ENCODE data around the gene ATG7. TPM values are rescaled to one million over a fixed set of nuclear protein-coding genes. Genes with fewer than 3 reads are reported as not detected.
"Not testable (repeated sequence)": the region's sequence is repeated elsewhere in the genome, so short reads cannot be mapped to it uniquely, and the experiment has no call there.

The ATG7 gene
- total RNA-seq, 2 experiments from 2014 or later: 25.9 to 27.0 TPM

DNA sequence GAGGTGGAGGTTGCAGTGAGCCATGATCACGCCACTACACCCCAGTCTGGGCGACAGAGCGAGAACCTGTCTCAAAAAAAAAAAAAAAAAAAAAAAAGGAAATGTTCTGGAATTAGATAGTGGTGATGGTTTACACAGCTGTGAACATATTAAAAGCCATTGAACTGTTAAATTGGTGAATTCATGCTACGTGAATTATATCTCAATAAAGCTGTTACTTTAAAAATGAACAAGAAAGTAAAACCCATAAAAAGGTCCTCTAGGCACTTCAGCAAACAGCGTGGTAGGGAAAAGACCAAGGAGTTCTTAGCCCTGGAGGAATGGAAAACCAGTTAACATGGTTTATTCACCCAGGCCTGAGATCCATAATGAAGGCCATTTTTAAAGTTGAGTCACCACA, 180.1 kb downstream of the ATG7 start:
- Mint-ChIP-seq H3K36me3 (ENCODE audit: low read depth) (peaks cover 4% of the 10 kb centered on the region), H3K27ac (no peak overlapping the region), H3K9me3 (no peaks in the 10 kb centered on the region), H3K4me1 (ENCODE audit: low read depth) (no peaks in the 10 kb centered on the region), H3K4me3 (no peak overlapping the region), H3K27me3 (ENCODE audit: low read depth) (no peaks in the 10 kb centered on the region)
- DNase-seq: no peak
- CTCF ChIA-PET: no interaction called here
- intact Hi-C loops (cut with micrococcal nuclease): no loop called here

DNA sequence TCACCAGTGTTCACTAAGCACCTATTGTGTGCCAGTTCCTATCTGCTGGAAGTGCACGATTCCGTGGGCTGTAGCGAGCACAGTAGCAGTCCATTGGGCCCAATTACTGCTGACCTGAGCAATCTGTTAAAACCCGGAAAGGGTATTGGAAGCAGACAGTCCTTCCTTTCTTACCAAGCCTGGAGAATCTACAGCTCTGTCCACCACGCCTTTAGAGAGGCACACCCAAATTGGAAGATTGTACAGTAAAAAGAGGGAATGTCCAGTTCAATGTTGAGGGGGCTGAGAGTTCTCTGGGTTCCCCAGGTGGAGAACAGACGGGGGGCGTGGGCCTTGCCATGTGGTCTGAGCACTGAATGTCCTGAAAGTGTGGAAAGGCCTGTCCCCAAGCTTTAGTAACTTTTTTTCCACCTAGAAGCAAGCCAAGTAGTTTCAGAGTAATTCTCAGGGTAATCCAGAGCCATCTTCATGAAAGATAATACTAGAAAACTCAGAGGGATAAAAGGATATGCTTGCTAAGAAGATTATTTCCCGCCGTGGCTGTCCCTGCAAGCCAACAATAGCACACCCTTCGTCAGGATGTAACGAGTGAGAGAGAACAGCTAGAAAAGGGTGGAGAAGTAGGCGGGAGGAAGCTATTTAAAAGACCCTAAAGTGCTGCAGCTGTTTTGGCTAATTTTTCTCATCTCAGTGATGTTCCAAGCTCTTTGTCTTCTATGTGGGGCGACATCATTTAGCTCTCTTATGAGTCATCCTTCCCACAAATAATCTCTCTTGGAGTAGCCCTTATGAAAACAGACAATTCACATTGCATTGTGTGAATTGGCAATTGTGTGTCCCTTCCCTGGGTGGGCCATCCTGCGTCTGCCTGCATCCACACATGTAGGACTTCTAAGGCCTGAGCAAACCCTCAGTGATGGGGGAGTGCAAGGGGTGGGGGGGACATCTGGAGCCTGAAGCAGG, 181.0 kb downstream of the ATG7 start:
- no peaks in the 10 kb centered on the region for H3K4me1 Mint-ChIP-seq (ENCODE audit: low read depth)
- no peak overlapping the region for H3K4me3 Mint-ChIP-seq
- CTCF ChIA-PET: interaction anchor here (0.6 kb wide), 1 partner anchor 14 kb away, joined by 3 read pairs; no protein-coding TSS in a partner anchor
- H3K36me3 Mint-ChIP-seq (ENCODE audit: low read depth): peaks cover 4% of the 10 kb centered on the region
- intact Hi-C loops (cut with micrococcal nuclease): no loop called here
- no peak overlapping the region for H3K27ac Mint-ChIP-seq
- no peaks in the 10 kb centered on the region for H3K27me3 Mint-ChIP-seq (ENCODE audit: low read depth)
- DNase-seq: no peak
- no peaks in the 10 kb centered on the region for H3K9me3 Mint-ChIP-seq

DNA sequence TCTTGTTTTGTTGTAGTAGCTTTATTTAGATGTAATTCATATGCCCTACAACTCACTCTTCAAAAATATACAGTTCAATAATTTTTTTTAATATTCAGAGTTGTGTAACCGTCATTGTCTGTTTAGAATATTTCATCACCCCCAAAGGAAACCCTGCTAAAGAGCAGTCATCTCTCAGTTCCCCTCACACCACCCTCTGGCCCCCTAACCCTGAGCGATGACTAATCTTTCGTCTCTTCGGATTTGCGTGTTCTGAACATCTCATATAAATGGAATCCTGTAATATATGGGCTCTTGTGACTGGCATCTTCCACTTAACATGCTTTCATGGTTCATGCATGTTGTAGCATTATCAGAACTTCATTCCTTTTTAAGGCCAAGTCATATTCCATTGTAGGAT, 183.8 kb downstream of the ATG7 start:
- intact Hi-C loops (cut with micrococcal nuclease): no loop called here
- no peaks in the 10 kb centered on the region for H3K4me1 Mint-ChIP-seq (ENCODE audit: low read depth)
- H3K27me3 Mint-ChIP-seq (ENCODE audit: low read depth): no peaks in the 10 kb centered on the region
- H3K36me3 Mint-ChIP-seq (ENCODE audit: low read depth): peaks cover 4% of the 10 kb centered on the region
- H3K4me3 Mint-ChIP-seq: no peak overlapping the region
- no peak for DNase-seq
- H3K9me3 Mint-ChIP-seq: no peaks in the 10 kb centered on the region
- H3K27ac Mint-ChIP-seq: no peak overlapping the region
- CTCF ChIA-PET: no interaction called here

DNA sequence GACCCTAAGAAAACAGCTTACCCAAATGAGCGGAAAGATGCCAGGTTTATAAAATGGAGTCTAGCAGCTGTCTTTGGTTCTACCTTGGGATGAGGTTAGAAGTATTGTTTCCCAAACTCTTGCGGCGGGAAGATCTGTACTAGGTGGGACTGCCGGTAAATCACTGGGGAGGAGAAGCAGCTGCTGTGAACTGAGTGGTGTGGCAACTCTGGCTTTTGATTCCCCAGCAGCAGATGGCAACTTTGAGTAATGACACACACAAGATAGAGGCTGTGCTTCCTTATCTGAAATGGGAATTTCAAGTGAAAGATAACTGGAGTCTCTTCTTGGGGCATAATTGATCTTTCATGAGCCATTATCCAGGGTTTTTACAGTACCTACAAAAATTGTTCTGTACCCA, 184.9 kb downstream of the ATG7 start:
- peaks cover 2% of the 10 kb centered on the region for H3K36me3 Mint-ChIP-seq (ENCODE audit: low read depth)
- intact Hi-C loops (cut with micrococcal nuclease): no loop called here
- no peaks in the 10 kb centered on the region for H3K9me3 Mint-ChIP-seq
- no peak for DNase-seq
- H3K4me3 Mint-ChIP-seq: no peak overlapping the region
- H3K27me3 Mint-ChIP-seq (ENCODE audit: low read depth): no peaks in the 10 kb centered on the region
- H3K27ac Mint-ChIP-seq: no peak overlapping the region
- H3K4me1 Mint-ChIP-seq (ENCODE audit: low read depth): no peaks in the 10 kb centered on the region
- CTCF ChIA-PET: interaction anchor here (0.5 kb wide), 1 partner anchor 506 kb away, joined by 3 read pairs; no protein-coding TSS in a partner anchor

DNA sequence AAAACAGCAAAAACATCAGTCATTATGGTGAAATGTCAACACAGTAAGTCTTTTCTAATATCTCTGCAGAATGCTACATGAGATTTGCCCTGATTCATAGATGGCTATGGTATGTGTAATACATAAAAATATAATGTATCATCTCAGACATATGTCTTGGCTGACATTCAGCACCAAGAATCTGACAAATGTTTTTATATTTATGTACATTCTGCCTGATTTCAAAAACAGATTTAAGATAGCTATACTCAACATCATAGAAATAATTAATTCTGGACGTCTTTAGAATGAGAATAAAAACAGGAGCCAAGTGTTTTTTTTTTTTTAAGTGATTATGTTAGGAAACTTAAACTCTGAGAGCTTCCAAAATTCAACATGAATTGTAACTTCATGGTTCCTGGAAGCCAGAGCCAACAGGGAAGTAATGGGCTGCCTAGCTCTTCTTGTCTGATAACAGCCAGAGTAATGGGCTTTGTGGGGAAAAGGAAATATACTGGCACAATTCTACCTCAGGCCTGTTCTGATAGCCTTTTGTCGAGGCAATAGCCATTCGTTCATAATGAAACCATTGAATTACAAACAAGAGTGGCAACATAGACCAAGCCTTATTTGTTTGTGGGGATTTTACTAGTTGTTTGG, 187.1 kb downstream of the ATG7 start:
- Mint-ChIP-seq H3K27ac (no peak overlapping the region), H3K27me3 (ENCODE audit: low read depth) (no peaks in the 10 kb centered on the region), H3K4me1 (ENCODE audit: low read depth) (no peaks in the 10 kb centered on the region), H3K9me3 (no peaks in the 10 kb centered on the region), H3K4me3 (no peak overlapping the region), H3K36me3 (ENCODE audit: low read depth) (peaks cover 2% of the 10 kb centered on the region)
- intact Hi-C loops (cut with micrococcal nuclease): no loop called here
- CTCF ChIA-PET: interaction anchor here (0.6 kb wide), 2 partner anchors 124 to 361 kb away, joined by 3 to 7 read pairs; no protein-coding TSS in a partner anchor
- no peak for DNase-seq

DNA sequence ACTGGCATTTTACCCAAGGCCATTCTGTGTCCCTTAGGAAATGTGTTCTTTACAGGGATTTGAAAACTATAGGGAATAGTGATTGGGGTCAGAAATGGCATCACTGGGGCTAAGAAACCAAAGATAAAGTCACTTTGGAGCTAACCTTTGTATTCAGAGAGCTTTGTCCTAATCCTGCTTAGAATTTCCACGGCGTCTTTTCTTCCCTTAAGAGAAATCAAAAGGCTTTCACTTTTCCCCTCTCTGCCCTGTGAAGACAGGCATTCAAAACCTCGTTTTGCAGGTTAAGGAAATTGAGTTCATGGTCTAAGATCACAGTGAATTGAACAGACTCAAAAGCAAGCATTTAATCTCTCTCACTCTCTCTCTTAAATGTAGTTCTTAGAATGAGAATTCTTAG, 189.0 kb downstream of the ATG7 start:
- intact Hi-C loops (cut with micrococcal nuclease): no loop called here
- DNase-seq: no peak
- no peak overlapping the region for H3K4me3 Mint-ChIP-seq
- H3K4me1 Mint-ChIP-seq (ENCODE audit: low read depth): no peaks in the 10 kb centered on the region
- H3K27me3 Mint-ChIP-seq (ENCODE audit: low read depth): no peaks in the 10 kb centered on the region
- H3K27ac Mint-ChIP-seq: no peak overlapping the region
- no peaks in the 10 kb centered on the region for H3K9me3 Mint-ChIP-seq
- H3K36me3 Mint-ChIP-seq (ENCODE audit: low read depth): no peaks in the 10 kb centered on the region
- CTCF ChIA-PET: no interaction called here

DNA sequence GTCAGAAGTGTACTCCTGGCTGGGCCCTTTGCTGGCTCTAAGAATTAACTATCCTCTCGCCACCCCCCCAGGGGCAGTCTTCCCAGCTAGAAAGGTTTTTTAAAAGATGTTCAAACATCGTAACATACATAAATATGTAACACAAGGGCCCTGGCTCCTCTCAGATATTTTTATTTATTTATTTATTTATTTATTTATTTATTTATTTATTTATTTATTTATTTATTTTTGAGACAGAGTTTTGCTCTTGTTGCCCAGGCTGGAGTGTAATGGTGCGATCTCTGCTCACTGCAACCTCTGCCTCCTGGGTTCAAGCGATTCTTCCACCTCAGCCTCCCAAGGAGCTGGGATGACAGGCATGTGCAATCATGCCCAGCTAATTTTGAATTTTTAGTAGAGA, 190.5 kb downstream of the ATG7 start:
- H3K27ac Mint-ChIP-seq; CTCF ChIA-PET; intact Hi-C loops (cut with micrococcal nuclease); H3K27me3 Mint-ChIP-seq (ENCODE audit: low read depth); H3K36me3 Mint-ChIP-seq (ENCODE audit: low read depth); H3K4me1 Mint-ChIP-seq (ENCODE audit: low read depth); DNase-seq; H3K9me3 Mint-ChIP-seq; H3K4me3 Mint-ChIP-seq: not testable (repeated sequence)

DNA sequence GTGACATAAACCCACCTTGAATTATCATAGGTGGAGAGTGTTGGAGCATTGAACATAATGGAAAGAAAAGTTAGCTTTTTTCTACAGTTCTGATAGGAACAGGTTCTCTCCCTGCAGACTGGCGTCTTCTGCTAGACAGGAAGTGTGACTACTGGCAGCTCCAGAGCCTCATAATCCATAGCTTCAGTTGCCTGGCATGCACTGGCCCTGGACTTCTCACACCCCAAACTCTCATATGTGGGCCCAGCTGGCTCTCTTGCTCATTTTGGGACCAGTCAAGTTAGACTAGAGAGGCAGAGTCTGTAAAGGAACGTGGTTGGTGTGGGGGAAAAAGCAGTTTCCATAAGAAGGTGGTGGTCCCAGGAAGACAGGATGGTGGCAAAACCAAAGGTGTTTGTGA, 191.4 kb downstream of the ATG7 start:
- no peak for DNase-seq
- Mint-ChIP-seq H3K27ac (no peak overlapping the region), H3K9me3 (no peaks in the 10 kb centered on the region), H3K36me3 (ENCODE audit: low read depth) (peaks cover 8% of the 10 kb centered on the region), H3K4me1 (ENCODE audit: low read depth) (no peaks in the 10 kb centered on the region), H3K4me3 (no peak overlapping the region), H3K27me3 (ENCODE audit: low read depth) (no peaks in the 10 kb centered on the region)
- CTCF ChIA-PET: no interaction called here
- intact Hi-C loops (cut with micrococcal nuclease): no loop called here

DNA sequence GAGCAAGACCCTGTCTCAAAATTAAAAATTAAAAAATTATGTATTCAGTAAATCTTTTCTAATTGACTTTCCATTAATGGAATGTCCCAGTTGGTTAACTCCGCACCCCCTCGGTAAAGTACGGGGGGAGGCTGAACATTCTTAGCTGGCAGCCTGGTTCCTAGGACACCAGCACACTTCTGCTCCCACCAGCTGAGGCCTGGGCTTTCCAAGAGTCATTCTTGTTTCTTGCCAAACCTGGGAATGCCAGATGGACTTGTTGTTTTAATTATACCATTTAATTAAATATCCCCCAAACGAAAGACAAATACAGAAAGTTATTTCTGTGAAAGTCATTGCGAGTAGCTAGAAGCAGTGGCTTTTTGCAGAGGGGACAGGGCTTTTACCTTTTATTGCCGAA, 192.2 kb downstream of the ATG7 start:
- Mint-ChIP-seq H3K4me3 (no peak overlapping the region), H3K9me3 (no peaks in the 10 kb centered on the region), H3K27ac (no peak overlapping the region), H3K36me3 (ENCODE audit: low read depth) (peaks cover 9% of the 10 kb centered on the region), H3K4me1 (ENCODE audit: low read depth) (no peaks in the 10 kb centered on the region), H3K27me3 (ENCODE audit: low read depth) (no peaks in the 10 kb centered on the region)
- intact Hi-C loops (cut with micrococcal nuclease): no loop called here
- CTCF ChIA-PET: no interaction called here
- DNase-seq: no peak

DNA sequence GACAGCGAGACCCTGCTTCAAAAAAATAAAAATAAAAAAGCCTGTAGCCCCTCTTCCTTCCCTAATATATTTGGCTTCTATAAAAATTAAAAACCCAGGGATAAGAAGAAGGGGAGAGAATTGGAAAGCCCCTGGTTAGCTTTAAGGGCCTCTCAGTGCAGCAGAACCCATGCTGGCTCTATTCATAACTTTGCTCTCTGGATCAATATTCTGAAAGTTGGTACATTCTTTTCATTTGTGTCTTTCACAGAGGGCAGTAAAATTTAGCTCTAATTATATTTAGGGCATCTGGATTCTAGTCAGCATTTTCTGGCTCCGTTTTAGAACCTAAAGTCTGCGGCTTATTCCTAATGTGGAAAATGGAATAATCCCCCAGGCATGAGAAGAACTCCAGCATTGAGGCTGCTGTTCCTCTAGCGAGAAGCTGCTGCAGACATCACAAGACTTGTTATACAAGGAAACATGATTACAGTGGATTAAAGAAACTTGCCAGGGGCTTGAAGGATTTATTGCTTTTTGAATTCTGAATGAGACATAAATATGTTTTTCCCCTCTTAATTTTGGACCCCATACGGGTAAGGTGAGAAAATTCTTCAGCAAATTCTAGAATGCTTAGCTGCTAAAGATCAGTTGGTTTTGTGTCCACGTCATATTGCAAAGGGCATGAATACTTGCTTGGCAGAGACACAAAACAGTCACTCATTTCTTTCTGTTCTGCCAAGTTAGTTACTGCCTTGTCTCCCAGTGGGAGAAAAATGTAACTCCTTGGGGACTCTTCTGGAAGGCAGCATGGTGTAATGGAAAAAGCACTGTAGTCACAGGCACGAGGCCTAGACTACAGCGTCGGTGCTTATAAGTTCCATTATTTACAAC, 193.8 kb downstream of the ATG7 start:
- intact Hi-C loops (cut with micrococcal nuclease): no loop called here
- no peak for DNase-seq
- peaks cover 10% of the 10 kb centered on the region for H3K36me3 Mint-ChIP-seq (ENCODE audit: low read depth)
- no peaks in the 10 kb centered on the region for H3K9me3 Mint-ChIP-seq
- H3K4me1 Mint-ChIP-seq (ENCODE audit: low read depth): no peaks in the 10 kb centered on the region
- no peak overlapping the region for H3K4me3 Mint-ChIP-seq
- CTCF ChIA-PET: no interaction called here
- H3K27me3 Mint-ChIP-seq (ENCODE audit: low read depth): no peaks in the 10 kb centered on the region
- H3K27ac Mint-ChIP-seq: no peak overlapping the region

DNA sequence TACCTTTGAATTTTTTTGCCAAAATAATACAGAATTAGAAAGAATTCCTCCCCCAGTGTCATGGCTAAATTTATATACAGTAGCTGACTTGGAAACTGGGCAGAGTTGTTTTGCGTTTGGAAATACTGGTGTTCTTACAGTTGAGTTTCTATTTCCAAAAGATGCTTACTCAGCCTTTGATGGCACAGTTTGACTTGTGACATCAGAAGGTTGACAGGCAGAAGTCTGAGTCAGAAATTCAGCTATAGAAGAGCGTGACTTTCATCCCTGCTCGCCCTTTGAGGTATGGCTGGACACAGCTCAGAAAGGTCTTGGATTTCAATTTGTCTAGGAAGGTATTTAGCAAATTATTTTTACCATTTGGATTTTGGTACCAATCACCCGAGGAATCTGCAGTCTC, 195.7 kb downstream of the ATG7 start:
- H3K27me3 Mint-ChIP-seq (ENCODE audit: low read depth): no peaks in the 10 kb centered on the region
- H3K4me1 Mint-ChIP-seq (ENCODE audit: low read depth): no peaks in the 10 kb centered on the region
- CTCF ChIA-PET: no interaction called here
- no peaks in the 10 kb centered on the region for H3K9me3 Mint-ChIP-seq
- no peak overlapping the region for H3K4me3 Mint-ChIP-seq
- intact Hi-C loops (cut with micrococcal nuclease): no loop called here
- H3K36me3 Mint-ChIP-seq (ENCODE audit: low read depth): peaks cover 10% of the 10 kb centered on the region
- H3K27ac Mint-ChIP-seq: no peak overlapping the region
- DNase-seq: no peak

DNA sequence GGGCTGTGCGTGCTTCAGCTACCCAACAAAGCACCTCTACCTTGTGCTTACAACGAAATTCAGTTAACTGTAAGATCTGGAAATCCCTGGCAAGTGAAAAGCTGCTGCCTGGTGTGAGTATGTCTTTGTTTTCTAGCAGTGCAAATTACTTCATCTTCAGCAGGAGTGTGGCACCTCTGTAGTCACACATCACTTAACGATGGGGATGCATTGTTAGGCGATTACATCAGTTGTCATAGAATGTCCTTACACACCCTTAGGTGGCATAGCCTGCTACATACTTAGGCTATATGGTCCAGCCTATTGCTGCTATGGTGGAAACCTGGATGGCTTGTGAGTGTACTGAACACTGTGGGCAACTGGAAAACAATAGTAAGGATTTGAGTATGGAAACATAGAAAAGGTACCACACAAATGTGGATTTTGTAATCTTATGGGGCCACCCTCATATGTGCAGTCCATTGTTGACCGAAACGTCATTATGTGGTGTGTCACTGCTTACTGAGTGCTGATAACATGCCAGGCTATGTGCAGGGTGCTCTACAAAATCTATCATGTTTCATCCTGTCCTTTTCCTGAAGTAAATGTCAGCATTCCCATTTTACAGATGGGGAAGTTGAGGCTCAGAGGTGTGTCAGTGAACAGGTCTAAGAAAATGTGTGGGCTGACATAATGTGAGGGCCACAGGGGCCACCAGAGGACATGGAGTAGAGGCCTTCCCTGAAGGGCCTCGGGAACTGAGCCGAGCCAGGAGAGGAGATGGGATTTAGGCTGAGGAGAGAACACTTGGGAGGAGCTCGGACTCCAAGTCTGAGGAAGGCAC, 198.0 kb downstream of the ATG7 start:
- H3K4me3 Mint-ChIP-seq: no peak overlapping the region
- H3K9me3 Mint-ChIP-seq: no peaks in the 10 kb centered on the region
- H3K36me3 Mint-ChIP-seq (ENCODE audit: low read depth): peaks cover 10% of the 10 kb centered on the region
- H3K4me1 Mint-ChIP-seq (ENCODE audit: low read depth): no peaks in the 10 kb centered on the region
- no peaks in the 10 kb centered on the region for H3K27me3 Mint-ChIP-seq (ENCODE audit: low read depth)
- DNase-seq: no peak
- CTCF ChIA-PET: no interaction called here
- intact Hi-C loops (cut with micrococcal nuclease): no loop called here
- no peak overlapping the region for H3K27ac Mint-ChIP-seq

Measured in activated naive CD4-positive, alpha-beta T cell treated with anti-CD3 and anti-CD28 coated beads for 36 hours (primary cell).